ENCODE measurements around the gene EPB41. TPM values are rescaled to one million over a fixed set of nuclear protein-coding genes. Genes with fewer than 3 reads are reported as not detected.
A peak's percentile ranks its signal among the peaks of the same experiment; 100 is the strongest.

EPB41 gene
- total and polyA plus RNA-seq, 2 experiments from 2014 or later: 26.8 to 112 TPM

DNA sequence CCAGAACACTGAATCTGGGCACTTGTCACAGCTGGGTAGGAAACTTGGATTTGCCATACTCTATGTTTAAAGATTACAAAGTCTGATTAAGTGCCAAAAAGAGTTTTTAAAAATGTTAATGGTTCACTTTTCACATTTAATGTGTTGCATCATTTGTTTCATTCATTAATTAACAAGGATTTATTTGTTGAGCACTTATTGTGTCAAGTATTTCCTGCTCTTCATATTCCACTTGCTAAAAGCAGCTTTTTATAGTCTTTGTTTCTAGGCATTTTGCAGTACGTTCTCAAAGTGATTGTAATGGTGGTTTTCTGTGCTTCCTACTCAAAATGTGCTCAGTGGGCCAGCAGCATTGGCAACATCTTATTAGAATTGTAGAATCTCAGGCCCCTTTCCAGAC, 68.7 kb downstream of the EPB41 start:
- Histone ChIP-seq H3K36me3 (ENCODE audit: insufficient read depth) (no peaks in the 10 kb centered on the region), H4K20me1 (replicated peaks; ENCODE audit: insufficient read depth) (peaks cover 3% of the 10 kb centered on the region; the same call in 1 of the 2 replicates), H3K27me3 (ENCODE audit: insufficient read depth) (no peaks in the 10 kb centered on the region), H3K4me1 (ENCODE audit: insufficient read depth) (0 out of 2 replicates have a peak, but pooled peaks cover 3% of the 10 kb centered on the region), H3K4me2 (no peak overlapping the region), H3K4me3 (no peak overlapping the region), H3K9me2 (ENCODE audit: insufficient read depth) (peaks cover 4% of the 10 kb centered on the region; the same call in 1 of the 2 replicates), H3K27ac (ENCODE audit: low read depth) (no peak overlapping the region), H3K79me2 (replicated peaks; ENCODE audit: insufficient read depth) (peaks cover 56% of the 10 kb centered on the region), H2AFZ (no peak overlapping the region), H3F3A (replicated peaks; ENCODE audit: low read depth) (0 out of 2 replicates have a peak, but pooled peaks cover 4% of the 10 kb centered on the region)
- H3K4me1 Mint-ChIP-seq: peaks cover 8% of the 10 kb centered on the region
- no peak for TF ChIP-seq POLR2AphosphoS5 (IDR thresholded peaks at IDR 0.05; ENCODE audit: low read depth)
- no peak overlapping the region for H3K4me3 Mint-ChIP-seq
- DNase-seq (ENCODE audit: low spot score) (no peak), ATAC-seq (no peak)
- peaks cover 19% of the 10 kb centered on the region for H3K36me3 Mint-ChIP-seq (ENCODE audit: low read depth)
- no peaks in the 10 kb centered on the region for H3K27me3 Mint-ChIP-seq (ENCODE audit: insufficient read depth, low read depth, poor library complexity)
- peaks cover 11% of the 10 kb centered on the region; the same call in 2 of the 3 replicates for H3K9me3 Mint-ChIP-seq
- H3K27ac Mint-ChIP-seq: no peak overlapping the region

DNA sequence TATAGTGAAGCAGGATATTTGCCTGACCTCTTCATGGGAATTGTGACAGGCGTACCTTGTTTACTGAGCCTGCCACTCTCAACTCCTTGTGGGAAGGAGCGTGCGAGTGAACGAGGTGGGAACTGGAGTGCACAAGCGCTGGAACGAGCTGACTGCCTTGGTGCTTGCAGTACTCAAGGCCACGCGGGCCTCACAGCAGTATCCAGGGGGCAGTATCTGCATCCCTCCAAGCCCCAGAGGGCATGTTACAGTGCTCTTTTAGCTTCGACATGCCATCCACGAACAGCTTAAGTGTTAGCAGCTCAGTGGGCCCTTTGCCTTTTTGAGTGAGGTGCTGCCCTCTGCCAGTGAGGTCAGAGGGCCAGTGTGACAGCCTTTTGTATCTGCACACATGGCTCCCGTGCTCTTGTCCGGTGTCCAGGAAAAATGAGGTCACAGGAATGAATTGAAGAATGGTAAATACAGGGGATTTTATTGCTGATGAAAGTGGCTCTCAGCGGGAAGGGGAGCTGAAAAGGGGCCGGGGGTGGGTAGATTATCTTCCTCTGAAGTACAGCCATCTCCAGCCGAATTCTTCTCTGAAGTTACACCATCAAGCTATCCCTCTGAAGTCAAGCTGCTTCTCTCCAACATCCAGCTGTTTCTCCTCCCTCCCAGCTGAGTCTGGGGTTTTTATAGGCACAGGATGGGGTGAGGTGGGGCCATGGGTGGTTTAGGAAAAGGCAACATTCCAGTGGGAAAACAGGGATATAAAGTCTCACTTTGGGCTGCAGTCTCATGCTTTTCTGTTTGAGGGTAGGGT, 69.3 kb downstream of the EPB41 start:
- H3K27me3 Mint-ChIP-seq (ENCODE audit: insufficient read depth, low read depth, poor library complexity): no peaks in the 10 kb centered on the region
- H2AFZ ChIP-seq: no peak overlapping the region
- 0 out of 2 replicates have a peak, but pooled peaks cover 4% of the 10 kb centered on the region for H3F3A ChIP-seq (replicated peaks; ENCODE audit: low read depth)
- TF ChIP-seq NANOG (IDR thresholded peaks at IDR 0.05; ENCODE audit: borderline replicate concordance): no peak
- TF ChIP-seq, protein P1, sequence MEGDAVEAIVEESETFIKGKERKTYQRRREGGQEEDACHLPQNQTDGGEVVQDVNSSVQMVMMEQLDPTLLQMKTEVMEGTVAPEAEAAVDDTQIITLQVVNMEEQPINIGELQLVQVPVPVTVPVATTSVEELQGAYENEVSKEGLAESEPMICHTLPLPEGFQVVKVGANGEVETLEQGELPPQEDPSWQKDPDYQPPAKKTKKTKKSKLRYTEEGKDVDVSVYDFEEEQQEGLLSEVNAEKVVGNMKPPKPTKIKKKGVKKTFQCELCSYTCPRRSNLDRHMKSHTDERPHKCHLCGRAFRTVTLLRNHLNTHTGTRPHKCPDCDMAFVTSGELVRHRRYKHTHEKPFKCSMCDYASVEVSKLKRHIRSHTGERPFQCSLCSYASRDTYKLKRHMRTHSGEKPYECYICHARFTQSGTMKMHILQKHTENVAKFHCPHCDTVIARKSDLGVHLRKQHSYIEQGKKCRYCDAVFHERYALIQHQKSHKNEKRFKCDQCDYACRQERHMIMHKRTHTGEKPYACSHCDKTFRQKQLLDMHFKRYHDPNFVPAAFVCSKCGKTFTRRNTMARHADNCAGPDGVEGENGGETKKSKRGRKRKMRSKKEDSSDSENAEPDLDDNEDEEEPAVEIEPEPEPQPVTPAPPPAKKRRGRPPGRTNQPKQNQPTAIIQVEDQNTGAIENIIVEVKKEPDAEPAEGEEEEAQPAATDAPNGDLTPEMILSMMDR (conservative IDR thresholded peaks at IDR 0.05; ENCODE audit: low read depth in 2 of 2): peak; percentile 29 to 44; a peak in 3 of 4 replicates
- peaks cover 4% of the 10 kb centered on the region; the same call in 1 of the 2 replicates for H3K9me2 ChIP-seq (ENCODE audit: insufficient read depth)
- H3K4me1 ChIP-seq (ENCODE audit: insufficient read depth): 0 out of 2 replicates have a peak, but pooled peaks cover 3% of the 10 kb centered on the region
- peak; percentile 33 for DNase-seq (ENCODE audit: low spot score)
- peaks cover 8% of the 10 kb centered on the region for H3K4me1 Mint-ChIP-seq
- H3K27me3 ChIP-seq (ENCODE audit: insufficient read depth): no peaks in the 10 kb centered on the region
- peak overlapping the region; percentile 52; the same call in 1 of the 2 replicates for H3K27ac Mint-ChIP-seq
- no peaks in the 10 kb centered on the region for H3K36me3 ChIP-seq (ENCODE audit: insufficient read depth)
- no peak overlapping the region for H3K4me3 ChIP-seq
- peaks cover 3% of the 10 kb centered on the region; the same call in 1 of the 2 replicates for H4K20me1 ChIP-seq (replicated peaks; ENCODE audit: insufficient read depth)
- peaks cover 19% of the 10 kb centered on the region for H3K36me3 Mint-ChIP-seq (ENCODE audit: low read depth)
- no peak overlapping the region for H3K27ac ChIP-seq (ENCODE audit: low read depth)
- H3K9me3 Mint-ChIP-seq: peaks cover 11% of the 10 kb centered on the region; the same call in 2 of the 3 replicates
- H3K4me2 ChIP-seq: no peak overlapping the region
- peak; percentile 80 for ATAC-seq
- no peak overlapping the region for H3K4me3 Mint-ChIP-seq
- H3K79me2 ChIP-seq (replicated peaks; ENCODE audit: insufficient read depth): peaks cover 53% of the 10 kb centered on the region

- H3K27me3 Mint-ChIP-seq (ENCODE audit: insufficient read depth, low read depth, poor library complexity): no peaks in the 10 kb centered on the region
- ATAC-seq (no peak), DNase-seq (ENCODE audit: low spot score) (no peak)
- 0 out of 2 replicates have a peak, but pooled peaks cover 3% of the 10 kb centered on the region for H3K4me1 ChIP-seq (ENCODE audit: insufficient read depth)
- 0 out of 2 replicates have a peak, but pooled peaks cover 4% of the 10 kb centered on the region for H3F3A ChIP-seq (replicated peaks; ENCODE audit: low read depth)
- H3K79me2 ChIP-seq (replicated peaks; ENCODE audit: insufficient read depth): peaks cover 47% of the 10 kb centered on the region
- peaks cover 3% of the 10 kb centered on the region; the same call in 1 of the 2 replicates for H4K20me1 ChIP-seq (replicated peaks; ENCODE audit: insufficient read depth)
- H3K27ac ChIP-seq (ENCODE audit: low read depth): no peak overlapping the region
- H3K27ac Mint-ChIP-seq: no peak overlapping the region
- H2AFZ ChIP-seq: no peak overlapping the region
- H3K4me2 ChIP-seq: no peak overlapping the region
- H3K4me3 ChIP-seq: no peak overlapping the region
- H3K9me3 Mint-ChIP-seq: peaks cover 11% of the 10 kb centered on the region; the same call in 2 of the 3 replicates
- H3K36me3 ChIP-seq (ENCODE audit: insufficient read depth): no peaks in the 10 kb centered on the region
- no peaks in the 10 kb centered on the region for H3K27me3 ChIP-seq (ENCODE audit: insufficient read depth)
- peaks cover 19% of the 10 kb centered on the region for H3K36me3 Mint-ChIP-seq (ENCODE audit: low read depth)
- H3K9me2 ChIP-seq (ENCODE audit: insufficient read depth): peaks cover 4% of the 10 kb centered on the region; the same call in 1 of the 2 replicates
- H3K4me1 Mint-ChIP-seq: peaks cover 8% of the 10 kb centered on the region
- H3K4me3 Mint-ChIP-seq: no peak overlapping the region
- TF ChIP-seq CREB1 (CRISPR knock-in tag; IDR thresholded peaks at IDR 0.05; ENCODE audit: low read depth): no peak
- TF ChIP-seq NANOG (IDR thresholded peaks at IDR 0.05; ENCODE audit: borderline replicate concordance): no peak
- TF ChIP-seq, protein P1 (conservative IDR thresholded peaks at IDR 0.05; ENCODE audit: low read depth in 2 of 2): no peak
- TF ChIP-seq JUNB (IDR thresholded peaks at IDR 0.05; ENCODE audit: unreplicated experiment): no peak
- TF ChIP-seq EZH2 (IDR thresholded peaks at IDR 0.05; ENCODE audit: low read depth, unreplicated experiment): no peak
- no peak for TF ChIP-seq POLR2AphosphoS5 (IDR thresholded peaks at IDR 0.05; ENCODE audit: low read depth)
Observed at GRCh38 chr1:28984311-28984684, 69.9 kb downstream of the EPB41 start.
